ENCODE measurements around the gene SELENOV. TPM values are rescaled to one million over a fixed set of nuclear protein-coding genes. Genes with fewer than 3 reads are reported as not detected.
A peak's percentile ranks its signal among the peaks of the same experiment; 100 is the strongest.

The SELENOV gene
- total RNA-seq, 1 experiment from 2014 or later = 0.80 TPM

- ATAC-seq (no peak), DNase-seq (ENCODE audit: low read depth, low spot score) (no peak)
- ChIA-PET CTCF (interaction anchor here (0.6 to 1.4 kb wide), 9 partner anchors 18 to 181 kb away, joined by 3 to 12 read pairs (median 4); partner anchors contain the start of genes RPS16 and SUPT5H), POLR2A (interaction anchor here (0.6 to 1.6 kb wide), 5 partner anchors 10 to 67 kb away, joined by 3 to 12 read pairs (median 3); partner anchors contain the start of gene RPS16)
- H3K4me1 ChIP-seq (ENCODE audit: control insufficient read depth, insufficient read depth, low read length) = no peaks in the 10 kb centered on the region
- intact Hi-C loops (cut with micrococcal nuclease; ENCODE audit: unreplicated experiment) (loop anchor here (2.0 kb wide), 1 partner anchor 21 kb away; no protein-coding TSS in a partner anchor), in situ Hi-C loops (cut with HindIII; ENCODE audit: low pct_unique_long_range_greater_than_20kb, low sequenced_read_pairs) (no loop called here)
- TF ChIP-seq CTCF (IDR thresholded peaks at IDR 0.05) (no peak), REST (IDR thresholded peaks at IDR 0.05; ENCODE audit: insufficient read depth in 1 of 2, low read depth in 2 of 2, low read length in 1 of 2) (no peak), TCF7L2 (IDR thresholded peaks at IDR 0.05; ENCODE audit: low read depth, low read length) (no peak), SIN3A (IDR thresholded peaks at IDR 0.05; ENCODE audit: borderline replicate concordance, insufficient read depth, low read depth, low read length) (no peak), POLR2AphosphoS5 (IDR thresholded peaks at IDR 0.05; ENCODE audit: low read depth, low read length) (no peak)
- no peaks in the 10 kb centered on the region for H3K9me3 ChIP-seq (ENCODE audit: control insufficient read depth, insufficient read depth, low read depth, low read length)
- no TSS peak for BruUV-seq (replicated peaks)
- peaks cover 96% of the 10 kb centered on the region for H3K36me3 ChIP-seq (ENCODE audit: control insufficient read depth, insufficient read depth, low read length)
- H3K27me3 ChIP-seq (ENCODE audit: control insufficient read depth, insufficient read depth, low read length) = no peaks in the 10 kb centered on the region
- H3K27ac ChIP-seq (ENCODE audit: low read length) = no peak overlapping the region
- no peak overlapping the region for H3K4me3 ChIP-seq (ENCODE audit: low read depth in 2 of 2, low read length in 2 of 2)
Observed at GRCh38 chr19:39471756-39472536, 43.0 kb upstream of the SELENOV start.

- intact Hi-C loops (cut with micrococcal nuclease; ENCODE audit: unreplicated experiment) = loop anchor here (2.0 kb wide), 1 partner anchor 22 kb away; no protein-coding TSS in a partner anchor
- CTCF ChIA-PET = interaction anchor here (0.5 to 3.4 kb wide), 7 partner anchors 19 to 186 kb away, joined by 3 to 31 read pairs (median 5); partner anchors contain the start of gene RPS16
- POLR2A ChIA-PET = interaction anchor here (2.2 kb wide), 1 partner anchor 20 kb away, joined by 6 read pairs; no protein-coding TSS in a partner anchor
- peaks cover 88% of the 10 kb centered on the region for H3K36me3 ChIP-seq (ENCODE audit: control insufficient read depth, insufficient read depth, low read length)
- BruUV-seq (replicated peaks) = no TSS peak
- ATAC-seq = peak; percentile 8
- no peaks in the 10 kb centered on the region for H3K4me1 ChIP-seq (ENCODE audit: control insufficient read depth, insufficient read depth, low read length)
- in situ Hi-C loops (cut with HindIII; ENCODE audit: low pct_unique_long_range_greater_than_20kb, low sequenced_read_pairs) = no loop called here
- H3K27me3 ChIP-seq (ENCODE audit: control insufficient read depth, insufficient read depth, low read length) = no peaks in the 10 kb centered on the region
- H3K27ac ChIP-seq (ENCODE audit: low read length) = no peak overlapping the region
- TF ChIP-seq POLR2AphosphoS5 (IDR thresholded peaks at IDR 0.05; ENCODE audit: low read depth, low read length) (no peak), TCF7L2 (IDR thresholded peaks at IDR 0.05; ENCODE audit: low read depth, low read length) (no peak), CTCF (IDR thresholded peaks at IDR 0.05) (no peak), REST (IDR thresholded peaks at IDR 0.05; ENCODE audit: insufficient read depth in 1 of 2, low read depth in 2 of 2, low read length in 1 of 2) (no peak), SIN3A (IDR thresholded peaks at IDR 0.05; ENCODE audit: borderline replicate concordance, insufficient read depth, low read depth, low read length) (no peak)
- no peak for DNase-seq (ENCODE audit: low read depth, low spot score)
- H3K9me3 ChIP-seq (ENCODE audit: control insufficient read depth, insufficient read depth, low read depth, low read length) = no peaks in the 10 kb centered on the region
- H3K4me3 ChIP-seq (ENCODE audit: low read depth in 2 of 2, low read length in 2 of 2) = no peak overlapping the region
Observed at GRCh38 chr19:39472746-39473442, 42.0 kb upstream of the SELENOV start.
